H1 (cell line): ENCODE data around the gene RPS6KB2. TPM values are rescaled to one million over a fixed set of nuclear protein-coding genes. Genes with fewer than 3 reads are reported as not detected.

Source experiments
- CTCF ChIA-PET: fragments of 300-600 bp; sonication (Branson Sonifier 250); formaldehyde crosslinking; loops from one replicate; lab custom pipeline; 2021; ENCODE audit not compliant: partially characterized antibody; lab: Charles Lee
- POLR2A ChIA-PET: fragments of 300-600 bp; sonication (Branson Sonifier 250); formaldehyde crosslinking; loops from one replicate; lab custom pipeline; 2021; ENCODE audit warnings: inconsistent platforms; ENCODE audit not compliant: partially characterized antibody; lab: Charles Lee
- DNase-seq, 2 experiments: peaks; one replicate each; pipeline versions ENCODE4 v3.0.0 to v3.0.0-alpha.2; 2010 to 2022; ENCODE audit warnings: low spot score in 2 of 2, low read depth in 1 of 2, mixed read lengths in 1 of 2
- FAIRE-seq: peaks from 2 replicates; lab custom pipeline; 2011; peaks lifted over from hg19 to GRCh38; lab: Jason Lieb, UNC
- H2AFZ ChIP-seq: 2 replicates; pipeline ENCODE4 v1.8.1; 2012; ENCODE audit warnings: low read length, inconsistent platforms
- H2AK5ac ChIP-seq: 2 replicates; pipeline ENCODE4 v1.6.1; 2013; ENCODE audit warnings: low read depth, low read length
- H2BK120ac ChIP-seq: replicated peaks from 2 replicates; pipeline ENCODE3; 2013; ENCODE audit warnings: low read depth, low read length, inconsistent platforms
- H2BK12ac ChIP-seq: 2 replicates; pipeline ENCODE4 v1.6.1; 2013; ENCODE audit warnings: low read depth, low read length
- H2BK15ac ChIP-seq: 2 replicates; pipeline ENCODE4 v1.6.1; 2013; ENCODE audit warnings: low read length
- H2BK20ac ChIP-seq: 2 replicates; pipeline ENCODE4 v1.6.1; 2013; ENCODE audit warnings: low read length
- H2BK5ac ChIP-seq: 2 replicates; pipeline ENCODE4 v1.6.1; 2013; ENCODE audit warnings: low read depth, low read length
- H3K14ac ChIP-seq: 2 replicates; pipeline ENCODE4 v1.6.1; 2013; ENCODE audit warnings: inconsistent platforms; ENCODE audit not compliant: insufficient read length
- H3K18ac ChIP-seq: 2 replicates; pipeline ENCODE4 v1.6.1; 2013; ENCODE audit warnings: low read length; ENCODE audit errors: extremely low read depth
- H3K23ac ChIP-seq: 2 replicates; pipeline ENCODE4 v1.6.1; 2013; ENCODE audit warnings: inconsistent platforms; ENCODE audit not compliant: insufficient read length
- H3K23me2 ChIP-seq: 2 replicates; pipeline ENCODE4 v1.6.1; 2013; ENCODE audit warnings: low read depth, low read length
- H3K27ac ChIP-seq: 2 replicates; pipeline ENCODE4 v1.6.1; 2011; ENCODE audit warnings: low read depth, low read length, inconsistent platforms
- H3K27me3 ChIP-seq, 4 experiments: replicated peaks in 1 of 4; 1 replicate in 1 of 4; 2 replicates in 3 of 4; pipeline versions ENCODE4 v1.6.1 to v1.8.1; 2011 to 2013; ENCODE audit warnings: low read length in 3 of 4, mild to moderate bottlenecking in 3 of 4, inconsistent platforms in 2 of 4, mixed read lengths in 2 of 4, moderate library complexity in 1 of 4; ENCODE audit not compliant: control insufficient read depth in 3 of 4, insufficient read depth in 3 of 4; ENCODE audit errors: extremely low read depth in 1 of 4
- H3K36me3 ChIP-seq, 4 experiments: 2 replicates each; pipeline versions ENCODE4 v1.6.1 to v1.8.1; 2011 to 2013; ENCODE audit warnings: mild to moderate bottlenecking in 4 of 4, low read length in 3 of 4, moderate library complexity in 2 of 4, control low read depth in 1 of 4, inconsistent platforms in 1 of 4; ENCODE audit not compliant: insufficient read depth in 4 of 4, control insufficient read depth in 2 of 4
- H3K4ac ChIP-seq: replicated peaks from 2 replicates; pipeline ENCODE3; 2013; ENCODE audit warnings: low read length, low read depth, mixed read lengths, inconsistent platforms; ENCODE audit not compliant: insufficient read length
- H3K4me1 ChIP-seq, 4 experiments: replicated peaks in 1 of 4; 1 replicate in 1 of 4; 2 replicates in 3 of 4; pipeline versions ENCODE4 v1.6.1 to v1.8.1; 2011 to 2013; ENCODE audit warnings: low read length in 3 of 4, inconsistent platforms in 2 of 4, mixed read lengths in 1 of 4; ENCODE audit not compliant: insufficient read depth in 4 of 4, control insufficient read depth in 3 of 4
- H3K4me2 ChIP-seq, 2 experiments: 2 replicates each; pipeline versions ENCODE4 v1.6.1 to v1.8.1; 2011 to 2013; ENCODE audit warnings: low read depth in 2 of 2, low read length in 2 of 2, control low read depth in 1 of 2, inconsistent platforms in 1 of 2, mild to moderate bottlenecking in 1 of 2; ENCODE audit not compliant: insufficient read depth in 1 of 2
- H3K4me3 ChIP-seq, 4 experiments: fragments of 200-600, 300-600 bp in 1 of 4; sonication (generic), shearing (Covaris generic), sonication (Bioruptor Twin) in 1 of 4; 2 replicates each; pipeline versions ENCODE4 v1.5.1 to v1.8.1; 2011 to 2016; ENCODE audit warnings: low read length in 4 of 4, low read depth in 3 of 4, control low read depth in 2 of 4, inconsistent platforms in 2 of 4, mild to moderate bottlenecking in 2 of 4, mixed read lengths in 1 of 4, moderate library complexity in 1 of 4; ENCODE audit not compliant: insufficient read depth in 2 of 4; ENCODE audit errors: extremely low read depth in 1 of 4
- H3K56ac ChIP-seq: replicated peaks from 2 replicates; pipeline ENCODE3; 2013; ENCODE audit warnings: low read depth, mild to moderate bottlenecking, mixed read lengths, low read length, inconsistent platforms; ENCODE audit not compliant: insufficient read length
- H3K79me1 ChIP-seq: 2 replicates; pipeline ENCODE4 v1.6.1; 2013; ENCODE audit warnings: low read depth, low read length, control low read depth
- H3K79me2 ChIP-seq, 2 experiments: 2 replicates each; pipeline versions ENCODE4 v1.6.1 to v1.8.1; 2012 to 2013; ENCODE audit warnings: low read length in 2 of 2, mild to moderate bottlenecking in 2 of 2, inconsistent platforms in 1 of 2; ENCODE audit not compliant: insufficient read depth in 2 of 2, control insufficient read depth in 1 of 2
- H3K9ac ChIP-seq, 4 experiments: replicated peaks in 1 of 4; 1 replicate in 1 of 4; 2 replicates in 3 of 4; pipeline versions ENCODE4 v1.6.1 to v1.8.1; 2011 to 2013; ENCODE audit warnings: low read depth in 3 of 4, low read length in 3 of 4, control low read depth in 2 of 4, mild to moderate bottlenecking in 2 of 4, moderate library complexity in 2 of 4, inconsistent platforms in 1 of 4; ENCODE audit errors: extremely low read depth in 1 of 4
- H3K9me3 ChIP-seq, 2 experiments: 2 replicates each; pipeline versions ENCODE4 v1.6.1 to v1.8.1; 2012 to 2013; ENCODE audit warnings: mild to moderate bottlenecking in 2 of 2, moderate library complexity in 2 of 2, control low read depth in 1 of 2, inconsistent platforms in 1 of 2, low read depth in 1 of 2, low read length in 1 of 2, mixed read lengths in 1 of 2; ENCODE audit not compliant: insufficient read depth in 2 of 2
- H4K20me1 ChIP-seq, 2 experiments: replicated peaks in 1 of 2; 2 replicates each; pipeline versions ENCODE3 to v1.8.1; 2011 to 2013; ENCODE audit warnings: inconsistent platforms in 2 of 2, low read length in 2 of 2, mild to moderate bottlenecking in 1 of 2; ENCODE audit not compliant: insufficient read depth in 2 of 2, control insufficient read depth in 1 of 2
- H4K5ac ChIP-seq: 2 replicates; pipeline ENCODE4 v1.6.1; 2013; ENCODE audit warnings: low read length, low read depth, mixed read lengths, inconsistent platforms; ENCODE audit not compliant: insufficient read length
- H4K8ac ChIP-seq: 2 replicates; pipeline ENCODE4 v1.8.0; 2013; ENCODE audit warnings: mild to moderate bottlenecking, moderate library complexity, low read length, inconsistent platforms; ENCODE audit not compliant: insufficient read depth; ENCODE audit errors: extremely low read depth
- H4K91ac ChIP-seq: replicated peaks from 2 replicates; pipeline ENCODE3; 2013; ENCODE audit warnings: low read length, mixed read lengths, inconsistent platforms; ENCODE audit not compliant: insufficient read length
- ATF2 ChIP-seq: IDR thresholded peaks from 2 replicates; pipeline ENCODE4 v1.6.1; 2012; ENCODE audit warnings: low read length, inconsistent platforms
- BACH1 ChIP-seq: IDR thresholded peaks from 2 replicates; pipeline ENCODE4 v1.6.1; 2012; ENCODE audit warnings: low read length, improper control_type of control experiment
- CTBP2 ChIP-seq: IDR thresholded peaks from 2 replicates; pipeline ENCODE4 v1.7.0; 2011; ENCODE audit warnings: borderline replicate concordance, mild to moderate bottlenecking, moderate library complexity, mixed read lengths, low read length; ENCODE audit not compliant: insufficient read depth, insufficient read length
- TEAD4 ChIP-seq: IDR thresholded peaks from 2 replicates; pipeline ENCODE4 v1.6.1; 2012; ENCODE audit warnings: low read depth, low read length, inconsistent platforms, mixed read lengths
- WGBS, 2 experiments: shearing (Covaris generic) in 1 of 2; methylation state at CpG; one replicate each; pipeline versions ENCODE4 v1.1.6 to v1.1.7; 2013 to 2015; ENCODE audit warnings: low lambda C conversion rate in 2 of 2, mixed read lengths in 2 of 2, inconsistent platforms in 1 of 2, low coverage in 1 of 2, missing lambda C conversion rate in 1 of 2; ENCODE audit not compliant: insufficient replicate concordance in 2 of 2, insufficient coverage in 1 of 2, insufficient read length in 1 of 2; ENCODE audit errors: extremely low coverage in 1 of 2, missing lambda C conversion rate in 1 of 2; 5-methylcytosine and 5-hydroxymethylcytosine counted together
- polyA plus RNA-seq, 7 experiments: library from polyadenylated mRNA; depleted of rRNA in 3 of 7; stranded (reverse) in 5 of 7; unstranded in 2 of 7; fragments of >200 nt in 5 of 7; fragments of 200-250 nt in 2 of 7; gene quantifications; 1 replicate in 5 of 7; 2 replicates in 1 of 7; 4 replicates in 1 of 7; pipeline versions ENCODE4 v1.2.1 to v1.2.3, GENCODE V29; 2011 to 2013; ENCODE audit warnings: missing spikeins in 2 of 7, mixed read lengths in 2 of 7
- total RNA-seq: library from RNA; stranded (reverse); fragmentation: NEBNext Ultra II Directional; extraction: Animal tissue kit (Norgen Biotek cat#: 25700); gene quantifications from 2 replicates; pipeline ENCODE4 v1.2.1, GENCODE V29; 2021

The RPS6KB2 gene
- total and polyA plus RNA-seq, 2 of the 8 experiments (the other 6 are each of a cell fraction or from before 2014, with no cell fraction given): 41.0 to 47.1 TPM

- peaks cover 0 to 5% of the 10 kb centered on the region in 2 experiments for H4K20me1 ChIP-seq
- CTCF ChIA-PET: interaction anchor here (1.0 to 34.8 kb wide), 10 partner anchors 9 to 188 kb away, joined by 3 to 1305 read pairs (median 4); partner anchors contain the start of genes AIP, CLCF1, POLD4 and PPP1CA
- no peak overlapping the region for H3K14ac ChIP-seq
- FAIRE-seq: no peak
- H3K56ac ChIP-seq: peak overlapping the region; percentile 72
- H3K4me3 ChIP-seq: peak overlapping the region; percentile 63 to 88 (median 69)
- H3K18ac ChIP-seq: no peak overlapping the region
- H2BK12ac ChIP-seq: 0 out of 2 replicates have a peak overlapping the region, but pooled peaks have one; percentile 27
- no peak overlapping the region for H2AFZ ChIP-seq
- no peak overlapping the region for H2BK120ac ChIP-seq
- H3K27me3 ChIP-seq: no peaks in the 10 kb centered on the region
- H3K9ac ChIP-seq: peak overlapping the region; percentile 67 to 84 (median 70)
- H3K36me3 ChIP-seq: peaks cover 0 to 5% (median under 1%) of the 10 kb centered on the region in 4 experiments; a peak in 4 of 8 replicates
- peak overlapping the region; percentile 89 for H4K8ac ChIP-seq
- H3K23me2 ChIP-seq: peaks cover 13% of the 10 kb centered on the region
- 35% methylated on average over 21 of the region's 31 CpGs; no CpG with 5 or more reads in 1 of the 2 experiments for WGBS, 2 experiments
- H2BK15ac ChIP-seq: no peak overlapping the region; the same call in 1 of the 2 replicates
- peak overlapping the region; percentile 65 to 86 for H3K4me2 ChIP-seq
- no peak overlapping the region for H4K5ac ChIP-seq
- TF ChIP-seq BACH1: no peak
- TF ChIP-seq CTBP2: no peak
- TF ChIP-seq TEAD4: no peak
- no peak for TF ChIP-seq ATF2
- TF ChIP-seq, all 59 proteins: peak for 0
- H3K4me1 ChIP-seq: peaks cover 0 to 12% (median 7%) of the 10 kb centered on the region in 4 experiments; a peak in 4 of 7 replicates
- H2BK5ac ChIP-seq: no peak overlapping the region
- no peak overlapping the region for H2BK20ac ChIP-seq
- H3K9me3 ChIP-seq: no peaks in the 10 kb centered on the region
- no peak overlapping the region for H3K27ac ChIP-seq
- H3K4ac ChIP-seq: no peak overlapping the region
- no peak for DNase-seq
- H2AK5ac ChIP-seq: no peak overlapping the region
- H3K23ac ChIP-seq: no peak overlapping the region
- no peak overlapping the region for H4K91ac ChIP-seq
- no peaks in the 10 kb centered on the region for H3K79me2 ChIP-seq
- H3K79me1 ChIP-seq: 0 out of 2 replicates have a peak, but pooled peaks cover 2% of the 10 kb centered on the region
- POLR2A ChIA-PET: interaction anchor here (0.7 to 3.3 kb wide), 18 partner anchors 9 to 83 kb away, joined by 3 to 31 read pairs (median 4); partner anchors contain the start of genes POLD4, PPP1CA and TBC1D10C
Observed at GRCh38 chr11:67392183-67392715, 36.0 kb upstream of the RPS6KB2 start.
